Stomach (tissue), 9 donors: ENCODE measurements around the gene ASTN2. TPM values are rescaled to one million over a fixed set of nuclear protein-coding genes. Genes with fewer than 3 reads are reported as not detected.

Experiments used
- DNase-seq, 2 donors: peaks; one replicate each; pipeline versions ENCODE4 v3.0.0 to v3.0.0-alpha.2; 2013 to 2019
- H3K27ac ChIP-seq, 5 donors: fragments of 200-600 bp in 4 of 5; sonication (generic) in 4 of 5; one replicate each; pipeline ENCODE4 v1.5.1; 2013 to 2019; ENCODE audit warnings: mild to moderate bottlenecking in 1 of 5, moderate library complexity in 1 of 5
- H3K27me3 ChIP-seq, 3 donors: fragments of 200-600 bp; sonication (generic); one replicate each; pipeline ENCODE4 v1.5.1; 2017 to 2019; ENCODE audit warnings: mixed run types in 1 of 3
- H3K36me3 ChIP-seq, 4 donors: fragments of 200-600 bp; sonication (generic); 1 replicate in 3 of 4; 2 replicates in 1 of 4; pipeline ENCODE4 v1.5.1; 2016 to 2019
- H3K4me1 ChIP-seq, 4 donors: fragments of 200-600 bp; sonication (generic); one replicate each; pipeline ENCODE4 v1.5.1; 2016 to 2019
- H3K4me3 ChIP-seq, 4 donors: fragments of 200-600 bp; sonication (generic) in 3 of 4; one replicate each; pipeline ENCODE4 v1.5.1; 2016 to 2019; ENCODE audit warnings: mild to moderate bottlenecking in 1 of 4
- H3K9me3 ChIP-seq, 4 donors: fragments of 200-600 bp; sonication (generic); one replicate each; pipeline ENCODE4 v1.5.1; 2016 to 2019
- EP300 ChIP-seq: sonication (generic); formaldehyde crosslinking; IDR thresholded peaks from one replicate; pipeline ENCODE4 v1.6.1; 2017; ENCODE audit warnings: antibody characterized with exemption
- POLR2A ChIP-seq, 4 donors: fragments of 450-650 bp; IDR thresholded peaks; one replicate each; pipeline ENCODE4 v1.6.1; 2016; ENCODE audit warnings: antibody characterized with exemption in 4 of 4, control low read depth in 2 of 4, mild to moderate bottlenecking in 1 of 4, moderate library complexity in 1 of 4
- POLR2AphosphoS5 ChIP-seq, 3 donors: sonication (generic); formaldehyde crosslinking; IDR thresholded peaks; one replicate each; pipeline ENCODE4 v1.6.1; 2016; ENCODE audit warnings: antibody characterized with exemption in 3 of 3
- WGBS, 5 donors: extraction: QIAGEN DNeasy Blood & Tissue Kit in 3 of 5; methylation state at CpG; one replicate each; pipeline versions ENCODE4 v1.1.5 to v1.1.7; 2013 to 2018; 5-methylcytosine and 5-hydroxymethylcytosine counted together
- intact Hi-C: fragments of 100-400 bp; cut with DNase I; formaldehyde crosslinking; loops from one replicate; pipeline ENCODE4 v1.15.1; 2023; ENCODE audit warnings: low total_unique reads
- polyA plus RNA-seq, 3 donors: library from polyadenylated mRNA; stranded (reverse); fragments of 200-250 nt; gene quantifications; one replicate each; pipeline ENCODE4 v1.2.3, GENCODE V29; 2013
- total RNA-seq, 5 donors: library from RNA; depleted of rRNA; stranded (reverse); fragments of >200 nt; gene quantifications; one replicate each; pipeline versions ENCODE4 v1.1.0 to v1.2.3, GENCODE V29; 2014 to 2016
- TF ChIP-seq, protein P1 (sequence below), 7 experiments: fragments of 450-650 bp in 4 of 7; fragments of 200-600 bp in 3 of 7; sonication (generic) in 3 of 7; IDR thresholded peaks; one replicate each; pipeline ENCODE4 v1.5.1; 2016 to 2019; ENCODE audit warnings: antibody characterized with exemption in 7 of 7, control low read depth in 2 of 7, mild to moderate bottlenecking in 1 of 7
- donor health status: healthy with polysubstance abuse.
- donor health status: Bipolar disorder and iron deficiency.
- donor health status: healthy.

Gene ASTN2
- total and polyA plus RNA-seq, 8 donors, result 2.1 to 22.3 (median 4.2) TPM; not detected in 1

DNA sequence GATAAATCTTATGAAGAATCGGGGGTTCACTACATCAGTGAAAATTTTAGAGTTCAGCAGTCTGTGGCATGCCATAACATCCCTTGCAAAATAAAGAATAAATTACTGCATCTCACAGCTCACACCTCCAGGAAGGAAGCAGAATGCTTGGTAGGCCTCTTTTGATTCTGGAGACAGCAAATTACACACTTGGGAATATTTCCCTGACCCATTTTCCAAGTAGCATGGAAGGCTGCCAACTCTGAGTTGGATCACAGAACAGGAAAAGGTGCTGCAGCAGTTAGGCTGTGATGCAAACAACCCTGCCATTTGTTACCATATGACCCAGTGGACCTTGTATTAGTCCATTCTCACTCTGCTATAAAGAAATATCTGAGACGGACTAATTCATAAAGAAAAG lies 293.5 kb downstream of the ASTN2 start:
- H3K36me3 ChIP-seq, result no peaks in the 10 kb centered on the region
- intact Hi-C loops, result no loop called here
- 69 to 95% (median 91%) methylated on average over 2 of the region's 2 CpGs for WGBS, 5 donors
- H3K4me1 ChIP-seq, result no peaks in the 10 kb centered on the region
- H3K9me3 ChIP-seq, result no peaks in the 10 kb centered on the region
- H3K27ac ChIP-seq, result no peak overlapping the region
- TF ChIP-seq POLR2AphosphoS5 (IDR thresholded peaks at IDR 0.05), result no peak
- no peak for TF ChIP-seq EP300
- no peak for TF ChIP-seq POLR2A (IDR thresholded peaks at IDR 0.05)
- TF ChIP-seq, protein P1, sequence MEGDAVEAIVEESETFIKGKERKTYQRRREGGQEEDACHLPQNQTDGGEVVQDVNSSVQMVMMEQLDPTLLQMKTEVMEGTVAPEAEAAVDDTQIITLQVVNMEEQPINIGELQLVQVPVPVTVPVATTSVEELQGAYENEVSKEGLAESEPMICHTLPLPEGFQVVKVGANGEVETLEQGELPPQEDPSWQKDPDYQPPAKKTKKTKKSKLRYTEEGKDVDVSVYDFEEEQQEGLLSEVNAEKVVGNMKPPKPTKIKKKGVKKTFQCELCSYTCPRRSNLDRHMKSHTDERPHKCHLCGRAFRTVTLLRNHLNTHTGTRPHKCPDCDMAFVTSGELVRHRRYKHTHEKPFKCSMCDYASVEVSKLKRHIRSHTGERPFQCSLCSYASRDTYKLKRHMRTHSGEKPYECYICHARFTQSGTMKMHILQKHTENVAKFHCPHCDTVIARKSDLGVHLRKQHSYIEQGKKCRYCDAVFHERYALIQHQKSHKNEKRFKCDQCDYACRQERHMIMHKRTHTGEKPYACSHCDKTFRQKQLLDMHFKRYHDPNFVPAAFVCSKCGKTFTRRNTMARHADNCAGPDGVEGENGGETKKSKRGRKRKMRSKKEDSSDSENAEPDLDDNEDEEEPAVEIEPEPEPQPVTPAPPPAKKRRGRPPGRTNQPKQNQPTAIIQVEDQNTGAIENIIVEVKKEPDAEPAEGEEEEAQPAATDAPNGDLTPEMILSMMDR (IDR thresholded peaks at IDR 0.05), result no peak
- H3K4me3 ChIP-seq, result no peak overlapping the region
- peak; percentile 4 to 27 for DNase-seq
- H3K27me3 ChIP-seq, result no peaks in the 10 kb centered on the region

DNA sequence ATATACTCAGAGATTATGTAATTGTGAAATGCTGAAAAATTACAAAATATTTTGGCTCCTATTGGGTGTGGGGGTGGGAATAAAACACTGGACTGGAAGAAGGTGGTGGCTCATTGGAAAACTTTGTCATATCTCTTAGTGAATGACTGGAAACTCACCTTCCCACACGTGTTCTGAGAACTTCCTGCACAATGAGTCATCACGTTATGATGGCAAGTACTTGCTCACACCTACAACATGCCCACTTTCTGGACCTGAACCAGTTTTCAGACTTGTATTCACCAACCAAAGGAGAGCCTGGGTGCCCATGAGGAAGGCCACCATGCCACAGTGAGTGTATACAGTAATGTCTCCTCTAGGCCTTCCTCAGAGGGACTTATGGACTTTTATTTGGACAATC lies 294.8 kb downstream of the ASTN2 start:
- no peaks in the 10 kb centered on the region for H3K9me3 ChIP-seq
- H3K4me3 ChIP-seq, result no peak overlapping the region
- intact Hi-C loops, result no loop called here
- TF ChIP-seq, protein P1 (IDR thresholded peaks at IDR 0.05), result no peak
- TF ChIP-seq EP300 (no peak), POLR2A (IDR thresholded peaks at IDR 0.05) (no peak), POLR2AphosphoS5 (IDR thresholded peaks at IDR 0.05) (no peak)
- H3K27ac ChIP-seq, result no peak overlapping the region
- H3K27me3 ChIP-seq, result no peaks in the 10 kb centered on the region
- no peaks in the 10 kb centered on the region for H3K4me1 ChIP-seq
- DNase-seq, result no peak
- no peaks in the 10 kb centered on the region for H3K36me3 ChIP-seq
- 47 to 69% (median 57%) methylated on average over 2 of the region's 2 CpGs for WGBS, 5 donors

DNA sequence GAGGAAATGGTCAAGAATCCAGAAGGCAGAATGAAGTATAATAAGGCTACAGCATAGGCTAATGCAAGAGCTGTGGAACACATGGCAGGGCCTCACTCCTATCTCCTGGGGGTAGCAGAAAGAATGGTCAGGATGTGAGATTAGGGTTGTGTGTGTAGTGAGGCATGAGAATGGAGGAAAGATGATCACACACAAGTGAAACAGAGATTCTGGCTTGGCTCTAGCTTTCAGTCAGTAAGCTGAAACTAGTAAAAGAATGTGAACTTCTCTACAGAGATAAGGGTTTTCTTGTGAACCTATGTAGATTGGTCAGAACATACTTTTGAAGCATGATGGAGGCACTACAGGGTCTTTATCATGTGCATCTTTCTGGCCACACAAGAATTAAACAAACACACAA lies 298.8 kb downstream of the ASTN2 start:
- Histone ChIP-seq H3K4me1 (no peaks in the 10 kb centered on the region), H3K4me3 (no peak overlapping the region), H3K27ac (no peak overlapping the region), H3K36me3 (no peaks in the 10 kb centered on the region), H3K27me3 (no peaks in the 10 kb centered on the region), H3K9me3 (no peaks in the 10 kb centered on the region)
- intact Hi-C loops, result no loop called here
- DNase-seq, result no peak
- TF ChIP-seq, protein P1 (IDR thresholded peaks at IDR 0.05), result no peak
- TF ChIP-seq EP300 (no peak), POLR2AphosphoS5 (IDR thresholded peaks at IDR 0.05) (no peak), POLR2A (IDR thresholded peaks at IDR 0.05) (no peak)

GRCh38 chr9:117114768-117115167 lies 300.1 kb downstream of the ASTN2 start:
- Histone ChIP-seq H3K27ac (no peak overlapping the region), H3K4me1 (no peaks in the 10 kb centered on the region), H3K27me3 (no peaks in the 10 kb centered on the region), H3K36me3 (no peaks in the 10 kb centered on the region), H3K9me3 (no peaks in the 10 kb centered on the region), H3K4me3 (no peak overlapping the region)
- intact Hi-C loops, result no loop called here
- DNase-seq, result no peak
- WGBS, 5 donors, result 30 to 67% (median 45%) methylated on average over 2 of the region's 2 CpGs
- TF ChIP-seq POLR2A (IDR thresholded peaks at IDR 0.05) (no peak), EP300 (no peak), POLR2AphosphoS5 (IDR thresholded peaks at IDR 0.05) (no peak)
- TF ChIP-seq, protein P1 (IDR thresholded peaks at IDR 0.05), result no peak
